ENCODE results near the gene SPATC1L.

The SPATC1L gene

DNA sequence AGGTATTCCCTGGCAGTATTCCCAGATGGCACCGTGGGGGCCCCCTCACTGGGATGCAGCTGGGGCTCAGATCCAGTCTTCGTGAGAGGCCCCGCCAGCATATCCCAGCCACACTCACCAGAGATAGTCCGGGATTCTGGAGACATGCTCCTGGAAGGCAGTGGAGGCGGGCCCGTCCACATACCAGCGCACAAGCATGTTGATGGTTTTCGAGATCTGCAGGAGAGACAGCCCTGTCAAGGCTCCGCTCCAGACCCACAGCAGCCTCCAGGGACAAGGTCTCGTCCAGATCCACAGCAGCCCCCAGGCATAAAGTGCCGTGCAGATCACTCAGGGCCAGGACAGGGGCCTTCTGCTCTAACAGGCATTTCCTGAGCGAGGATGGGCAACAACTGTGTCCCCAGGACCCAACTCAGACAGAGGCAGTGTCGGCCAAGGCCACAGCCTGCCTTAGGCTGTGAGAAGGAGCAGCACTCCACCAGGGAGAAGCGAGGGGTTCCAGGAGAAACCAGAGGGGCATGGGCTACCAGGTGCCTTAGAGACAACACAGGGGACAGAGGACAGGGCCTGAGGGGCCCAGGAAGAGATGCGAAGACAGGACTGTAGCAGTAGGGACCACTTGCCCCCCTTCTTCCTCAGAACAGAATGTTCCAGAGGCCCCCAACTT is 29.5 kb upstream of the SPATC1L start:
- H3K4me3 ChIP-seq (ENCODE audit: low read depth, low read length) = no peak overlapping the region
- TF ChIP-seq, protein P1, sequence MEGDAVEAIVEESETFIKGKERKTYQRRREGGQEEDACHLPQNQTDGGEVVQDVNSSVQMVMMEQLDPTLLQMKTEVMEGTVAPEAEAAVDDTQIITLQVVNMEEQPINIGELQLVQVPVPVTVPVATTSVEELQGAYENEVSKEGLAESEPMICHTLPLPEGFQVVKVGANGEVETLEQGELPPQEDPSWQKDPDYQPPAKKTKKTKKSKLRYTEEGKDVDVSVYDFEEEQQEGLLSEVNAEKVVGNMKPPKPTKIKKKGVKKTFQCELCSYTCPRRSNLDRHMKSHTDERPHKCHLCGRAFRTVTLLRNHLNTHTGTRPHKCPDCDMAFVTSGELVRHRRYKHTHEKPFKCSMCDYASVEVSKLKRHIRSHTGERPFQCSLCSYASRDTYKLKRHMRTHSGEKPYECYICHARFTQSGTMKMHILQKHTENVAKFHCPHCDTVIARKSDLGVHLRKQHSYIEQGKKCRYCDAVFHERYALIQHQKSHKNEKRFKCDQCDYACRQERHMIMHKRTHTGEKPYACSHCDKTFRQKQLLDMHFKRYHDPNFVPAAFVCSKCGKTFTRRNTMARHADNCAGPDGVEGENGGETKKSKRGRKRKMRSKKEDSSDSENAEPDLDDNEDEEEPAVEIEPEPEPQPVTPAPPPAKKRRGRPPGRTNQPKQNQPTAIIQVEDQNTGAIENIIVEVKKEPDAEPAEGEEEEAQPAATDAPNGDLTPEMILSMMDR (IDR thresholded peaks at IDR 0.05; ENCODE audit: low read depth, low read length) = no peak

DNA sequence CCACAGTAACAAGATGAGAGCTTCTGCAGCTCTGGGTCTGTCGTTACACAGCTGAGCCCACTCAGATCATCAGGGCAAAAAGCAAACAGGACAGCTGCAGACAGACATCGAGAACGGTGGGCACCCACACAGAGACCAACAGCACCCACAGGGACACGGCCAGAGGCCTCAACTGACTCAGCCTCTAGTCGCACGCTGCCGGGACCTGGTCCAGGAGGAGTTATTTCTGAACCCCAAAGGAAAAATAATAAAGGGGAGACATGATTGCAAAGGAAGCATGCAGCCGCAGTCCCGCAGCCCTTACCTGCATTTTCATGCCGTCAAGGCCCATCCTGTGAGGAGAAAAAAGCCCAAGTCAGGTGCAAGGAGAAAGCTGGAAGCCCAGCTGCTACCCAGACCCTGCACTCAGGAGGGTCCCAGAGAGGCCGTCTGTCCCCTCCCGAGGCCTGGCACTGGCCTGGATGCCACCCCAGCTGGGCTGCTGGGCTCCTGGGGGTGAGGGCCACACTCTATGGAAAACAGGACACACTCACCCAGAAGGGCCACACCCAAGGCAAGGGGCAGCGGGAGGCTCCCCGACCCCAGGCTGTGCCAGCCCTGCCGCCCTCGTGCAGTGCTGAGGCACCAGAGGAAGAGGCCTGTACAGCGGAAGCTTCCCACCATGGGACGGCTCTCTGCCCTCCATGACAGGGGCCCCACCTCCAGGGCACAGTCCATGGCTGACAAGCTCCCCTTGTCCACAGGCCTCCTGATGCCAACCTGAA is 28.6 kb upstream of the SPATC1L start:
- TF ChIP-seq, protein P1 (IDR thresholded peaks at IDR 0.05; ENCODE audit: low read depth, low read length) = no peak
- H3K4me3 ChIP-seq (ENCODE audit: low read depth, low read length) = no peak overlapping the region

DNA sequence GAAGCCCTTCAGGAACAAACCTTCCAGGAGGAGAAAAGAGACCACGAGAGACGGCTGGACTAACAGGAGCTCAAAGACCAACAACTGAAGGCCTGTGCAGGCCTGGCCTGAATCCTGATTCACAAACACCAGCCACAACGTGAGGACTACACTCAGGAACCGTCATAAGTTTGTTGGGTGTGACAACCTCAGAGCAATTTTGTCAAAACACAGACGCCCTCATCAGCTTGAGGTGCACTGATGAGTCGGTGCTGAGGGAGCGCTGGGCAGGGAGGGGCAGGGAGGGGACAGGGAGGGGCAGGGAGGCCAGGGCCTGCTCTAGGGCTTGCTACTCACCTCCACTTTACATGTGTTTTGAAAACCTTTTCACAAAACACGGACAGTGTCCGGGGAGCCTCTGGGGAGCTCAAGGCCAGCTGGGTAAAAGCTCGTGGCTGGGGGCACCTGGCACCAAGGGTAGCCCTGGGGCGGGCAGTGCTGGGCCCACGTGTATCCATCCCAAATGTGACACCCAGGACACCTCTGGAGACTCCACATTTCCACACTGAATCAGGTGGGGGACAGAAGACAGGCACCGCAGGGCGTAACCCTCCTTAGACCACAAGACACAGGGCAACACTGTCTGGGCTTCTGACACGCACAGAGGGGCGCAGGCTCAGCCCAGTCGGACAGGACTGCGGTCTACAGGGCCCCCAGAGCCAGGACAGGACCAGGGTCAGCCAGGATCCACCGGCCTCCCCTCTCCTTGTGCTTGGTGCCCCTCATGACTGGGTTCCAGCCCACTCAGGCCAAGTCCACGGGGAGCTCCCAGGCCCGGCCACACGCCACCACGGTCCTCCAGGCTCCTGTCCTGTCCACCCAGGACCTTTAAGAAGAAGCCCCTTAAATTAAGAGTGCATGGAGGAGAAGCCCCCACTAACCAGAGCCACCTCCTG is 27.8 kb upstream of the SPATC1L start:
- H3K4me3 ChIP-seq (ENCODE audit: low read depth, low read length) = no peak overlapping the region
- TF ChIP-seq, protein P1 (IDR thresholded peaks at IDR 0.05; ENCODE audit: low read depth, low read length) = no peak

DNA sequence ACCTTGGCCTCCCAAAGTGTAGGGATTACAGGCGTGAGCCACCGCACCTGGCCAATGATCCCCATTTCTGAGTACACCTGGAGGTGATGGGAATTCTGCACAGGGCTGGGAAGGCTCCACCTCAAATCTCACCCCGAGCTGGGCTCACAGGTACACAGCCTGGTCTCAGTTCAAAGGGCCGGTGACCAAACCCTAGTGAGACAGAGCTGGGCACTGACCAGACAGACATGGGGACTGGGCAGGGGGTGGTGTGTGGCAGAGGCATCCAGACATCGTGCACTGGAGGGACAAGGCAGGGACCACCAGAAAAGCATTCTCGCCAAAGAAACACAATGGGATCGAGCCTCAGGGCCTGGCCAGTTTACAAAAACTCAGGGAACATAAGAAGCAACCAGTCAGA is 27.1 kb upstream of the SPATC1L start:
- H3K4me3 ChIP-seq (ENCODE audit: low read depth, low read length) = no peak overlapping the region
- TF ChIP-seq, protein P1 (IDR thresholded peaks at IDR 0.05; ENCODE audit: low read depth, low read length) = no peak

DNA sequence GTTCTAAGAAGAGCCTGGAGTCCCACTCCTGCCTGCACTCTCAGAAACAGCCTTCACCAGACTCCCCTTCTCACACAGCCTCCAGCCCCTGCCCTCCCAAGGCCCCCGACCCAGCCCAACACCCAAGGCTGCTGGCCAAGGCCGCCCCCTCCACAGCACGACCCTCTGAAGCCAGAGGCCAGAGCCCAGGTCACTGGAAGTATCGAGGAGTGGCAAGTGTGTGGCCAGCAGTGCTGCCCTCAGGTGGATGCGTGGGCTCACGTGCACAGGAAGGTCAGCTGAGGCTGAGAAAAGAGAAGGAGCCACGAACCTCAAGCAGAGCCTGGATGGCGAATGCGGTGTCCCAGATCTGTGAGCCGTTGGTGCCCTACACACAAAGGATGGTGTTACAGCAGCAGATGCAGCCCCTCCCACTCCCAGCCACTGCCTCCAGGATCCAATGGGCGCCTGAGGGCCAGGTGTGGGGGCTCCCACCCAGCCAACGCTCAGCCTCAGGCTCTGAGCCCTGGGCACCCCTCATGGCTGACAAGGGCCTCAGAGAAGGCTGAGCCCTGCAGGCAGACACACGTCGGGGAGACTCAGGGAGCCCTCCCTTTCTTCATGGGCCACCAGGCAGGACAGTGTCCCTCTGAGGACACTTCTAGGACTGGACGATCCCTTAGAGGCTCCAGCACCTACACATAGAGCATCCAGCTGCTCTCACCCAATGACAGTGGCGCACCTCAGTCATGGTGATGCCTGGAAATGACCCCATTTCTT is 26.3 kb upstream of the SPATC1L start:
- H3K4me3 ChIP-seq (ENCODE audit: low read depth, low read length) = no peak overlapping the region
- TF ChIP-seq, protein P1 (IDR thresholded peaks at IDR 0.05; ENCODE audit: low read depth, low read length) = no peak

DNA sequence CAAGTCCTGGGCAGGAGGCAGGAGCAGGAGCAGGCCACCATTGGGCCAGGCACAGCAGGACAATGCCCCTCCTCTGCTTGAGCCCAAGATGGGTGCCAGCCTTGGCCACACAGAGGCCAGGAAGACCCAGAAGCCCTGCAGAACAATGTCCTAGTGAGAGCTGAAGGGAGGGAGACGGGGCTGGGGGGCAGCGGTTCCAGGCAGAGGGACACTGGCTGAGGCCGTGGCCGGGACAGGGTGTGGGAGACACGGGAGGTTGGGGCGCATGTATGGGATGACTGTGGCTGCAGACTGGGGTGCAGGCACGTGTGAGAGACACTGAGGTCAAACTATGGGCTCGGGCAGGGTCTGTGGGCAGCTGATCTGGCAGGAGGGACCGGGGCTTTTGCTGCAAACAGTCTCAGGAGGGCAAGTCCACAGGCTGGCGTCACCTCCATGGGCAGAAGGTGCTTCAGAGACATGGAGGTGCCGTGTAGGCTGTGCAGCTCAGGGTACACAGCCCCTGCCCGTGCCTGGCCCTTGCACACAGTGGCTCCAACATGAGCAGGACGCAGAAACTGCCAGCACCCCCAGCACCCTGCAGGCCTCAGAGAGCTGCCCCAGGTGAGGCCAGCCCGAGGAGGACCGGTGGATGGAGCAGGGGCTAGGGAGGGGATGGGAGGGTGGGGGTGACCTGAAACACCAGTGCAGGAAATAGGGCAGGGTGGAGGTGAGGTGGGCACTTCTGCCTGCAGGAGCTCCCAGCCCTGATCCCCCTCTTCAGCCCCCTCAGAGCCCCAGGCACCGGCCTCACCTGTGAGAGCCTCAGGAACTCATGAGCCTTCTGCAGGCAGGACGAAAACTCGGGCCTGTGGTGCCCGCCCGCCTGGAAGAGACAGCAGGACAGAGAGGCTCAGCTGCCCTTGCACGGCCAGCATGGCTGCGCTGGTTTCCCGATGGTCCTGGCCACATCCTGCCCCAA is 24.8 kb upstream of the SPATC1L start:
- no peak overlapping the region for H3K4me3 ChIP-seq (ENCODE audit: low read depth, low read length)
- TF ChIP-seq, protein P1 (IDR thresholded peaks at IDR 0.05; ENCODE audit: low read depth, low read length) = no peak
